ENCODE measurements around the gene CTIF.

CTIF gene

DNA sequence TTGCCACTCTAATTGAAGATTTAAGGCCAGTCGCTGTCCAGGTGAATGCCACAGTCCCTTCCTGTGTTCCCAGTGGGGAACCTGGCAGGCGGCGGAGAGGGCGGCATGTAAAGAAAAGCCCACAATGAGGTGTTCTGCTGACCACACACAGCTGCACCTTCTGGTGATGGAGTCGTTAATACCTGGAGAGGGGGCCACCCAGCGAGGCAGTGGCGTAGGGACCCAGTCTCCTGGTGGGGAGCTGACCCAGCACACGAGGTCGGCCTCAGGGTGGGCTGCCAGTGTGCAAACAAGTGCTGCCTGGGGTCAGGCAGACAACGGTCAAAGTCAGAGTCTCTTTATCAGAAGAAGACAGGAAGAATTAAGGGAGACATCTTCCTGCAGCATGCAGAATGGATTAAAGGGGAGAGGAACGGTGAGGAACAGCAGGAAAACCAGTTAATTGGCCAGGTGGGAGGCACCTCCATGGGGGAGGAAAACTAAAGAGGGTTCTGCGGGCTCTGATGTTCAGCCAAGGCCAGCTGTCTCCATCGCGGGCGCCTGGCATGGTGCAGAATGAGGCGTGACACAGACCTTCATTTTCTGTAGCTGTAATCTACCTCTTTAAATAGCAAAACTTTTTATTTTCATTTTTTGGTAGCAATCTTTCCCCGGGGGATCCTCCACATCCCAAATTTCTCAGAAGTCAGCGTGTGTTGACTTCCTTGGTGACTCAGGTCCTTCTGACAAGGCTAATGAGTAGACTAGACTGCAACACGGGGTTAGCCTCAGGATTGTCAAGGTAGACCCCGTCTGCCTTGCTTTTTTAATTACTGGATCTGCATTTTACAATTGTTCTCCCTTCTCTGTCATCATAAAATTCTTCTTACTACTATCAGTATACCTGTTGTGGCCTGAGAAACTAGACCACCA is 333.7 kb downstream of the CTIF start:
- WGBS = 85% methylated on average over 20 of the region's 20 CpGs
- peak overlapping the region; percentile 12 for H2BK15ac ChIP-seq (ENCODE audit: low read depth, poor library complexity, severe bottlenecking)

GRCh38 chr18:48874233-48874632 is 335.4 kb downstream of the CTIF start:
- Histone ChIP-seq H2BK15ac (ENCODE audit: low read depth, poor library complexity, severe bottlenecking) (peak overlapping the region; percentile 92), H3K4me2 (ENCODE audit: low read length, poor library complexity, severe bottlenecking) (no peak overlapping the region), H3K9ac (ENCODE audit: low read length) (no peak overlapping the region), H2BK120ac (ENCODE audit: low read depth, low read length) (no peak overlapping the region), H3K18ac (ENCODE audit: low read depth in 1 of 2, low read length in 2 of 2) (peak overlapping the region; percentile 23 to 68), H3K36me3 (ENCODE audit: control insufficient read depth in 1 of 2, insufficient read depth in 2 of 2, low read depth in 1 of 2, low read length in 2 of 2) (no peaks in the 10 kb centered on the region), H2AFZ (ENCODE audit: low read depth, low read length) (no peak overlapping the region), H2BK5ac (ENCODE audit: low read depth, low read length, poor library complexity, severe bottlenecking) (no peak overlapping the region), H2BK12ac (ENCODE audit: low read length in 2 of 2) (peak overlapping the region; percentile 70 to 96), H3K79me1 (replicated peaks; ENCODE audit: low read length, poor library complexity, severe bottlenecking) (peaks cover 1% of the 10 kb centered on the region), H3K4me3 (ENCODE audit: insufficient read depth in 1 of 2, low read depth in 1 of 2, low read length in 2 of 2) (no peak overlapping the region), H3K27me3 (ENCODE audit: control insufficient read depth in 1 of 2, insufficient read depth in 1 of 2, low read length in 2 of 2) (no peaks in the 10 kb centered on the region), H3K23ac (ENCODE audit: low read length in 2 of 2) (no peak overlapping the region), H2AK5ac (ENCODE audit: low read length, severe bottlenecking) (peak overlapping the region; percentile 96), H3K4ac (ENCODE audit: low read depth in 1 of 2, low read length in 2 of 2) (peak overlapping the region in 1 of 2 experiments; percentile 60), H3K4me1 (ENCODE audit: control insufficient read depth, insufficient read depth, low read depth, low read length) (peaks cover 52% of the 10 kb centered on the region), H3K14ac (ENCODE audit: low read length in 2 of 2) (no peak overlapping the region), H4K8ac (ENCODE audit: low read length) (no peak overlapping the region), H3K9me3 (ENCODE audit: control insufficient read depth, low read length) (no peaks in the 10 kb centered on the region), H4K91ac (ENCODE audit: low read length) (no peak overlapping the region), H3K27ac (ENCODE audit: low read length, poor library complexity, severe bottlenecking) (no peak overlapping the region)
- DNase-seq = no peak
- WGBS = 78% methylated on average over 5 of the region's 5 CpGs

More for the DNA sequence above, 333.7 kb downstream of the CTIF start:
- H2AFZ ChIP-seq (ENCODE audit: low read depth, low read length) = no peak overlapping the region
- H2BK120ac ChIP-seq (ENCODE audit: low read depth, low read length) = peak overlapping the region; percentile 74
- DNase-seq = no peak
- H3K36me3 ChIP-seq (ENCODE audit: control insufficient read depth in 1 of 2, insufficient read depth in 2 of 2, low read depth in 1 of 2, low read length in 2 of 2) = no peaks in the 10 kb centered on the region
- H3K9ac ChIP-seq (ENCODE audit: low read length) = peak overlapping the region; percentile 72
- H3K4me3 ChIP-seq (ENCODE audit: insufficient read depth in 1 of 2, low read depth in 1 of 2, low read length in 2 of 2) = peak overlapping the region in 1 of 2 experiments; percentile 46
- peaks cover 1% of the 10 kb centered on the region for H3K79me1 ChIP-seq (replicated peaks; ENCODE audit: low read length, poor library complexity, severe bottlenecking)
- H3K18ac ChIP-seq (ENCODE audit: low read depth in 1 of 2, low read length in 2 of 2) = peak overlapping the region; percentile 61 to 82
- peaks cover 46% of the 10 kb centered on the region for H3K4me1 ChIP-seq (ENCODE audit: control insufficient read depth, insufficient read depth, low read depth, low read length)
- H3K14ac ChIP-seq (ENCODE audit: low read length in 2 of 2) = no peak overlapping the region
- H2AK5ac ChIP-seq (ENCODE audit: low read length, severe bottlenecking) = peak overlapping the region; percentile 92
- no peak overlapping the region for H3K23ac ChIP-seq (ENCODE audit: low read length in 2 of 2)
- H4K91ac ChIP-seq (ENCODE audit: low read length) = peak overlapping the region; percentile 44
- peak overlapping the region; percentile 59 for H2BK5ac ChIP-seq (ENCODE audit: low read depth, low read length, poor library complexity, severe bottlenecking)
- H4K8ac ChIP-seq (ENCODE audit: low read length) = no peak overlapping the region
- peak overlapping the region; percentile 20 to 86 for H3K4ac ChIP-seq (ENCODE audit: low read depth in 1 of 2, low read length in 2 of 2)
- no peak overlapping the region for H3K4me2 ChIP-seq (ENCODE audit: low read length, poor library complexity, severe bottlenecking)
- H3K27me3 ChIP-seq (ENCODE audit: control insufficient read depth in 1 of 2, insufficient read depth in 1 of 2, low read length in 2 of 2) = no peaks in the 10 kb centered on the region
- peak overlapping the region; percentile 78 for H3K27ac ChIP-seq (ENCODE audit: low read length, poor library complexity, severe bottlenecking)
- peak overlapping the region; percentile 90 to 93 for H2BK12ac ChIP-seq (ENCODE audit: low read length in 2 of 2)
- H3K9me3 ChIP-seq (ENCODE audit: control insufficient read depth, low read length) = no peaks in the 10 kb centered on the region

GRCh38 chr18:48874701-48875162 is 335.9 kb downstream of the CTIF start:
- Histone ChIP-seq H2BK120ac (ENCODE audit: low read depth, low read length) (no peak overlapping the region), H2AFZ (ENCODE audit: low read depth, low read length) (no peak overlapping the region), H3K9ac (ENCODE audit: low read length) (no peak overlapping the region), H3K18ac (ENCODE audit: low read depth in 1 of 2, low read length in 2 of 2) (peak overlapping the region; percentile 11 to 37), H2BK12ac (ENCODE audit: low read length in 2 of 2) (peak overlapping the region; percentile 70 to 96), H3K4me3 (ENCODE audit: insufficient read depth in 1 of 2, low read depth in 1 of 2, low read length in 2 of 2) (no peak overlapping the region), H3K36me3 (ENCODE audit: control insufficient read depth in 1 of 2, insufficient read depth in 2 of 2, low read depth in 1 of 2, low read length in 2 of 2) (no peaks in the 10 kb centered on the region), H2AK5ac (ENCODE audit: low read length, severe bottlenecking) (peak overlapping the region; percentile 96), H3K4me1 (ENCODE audit: control insufficient read depth, insufficient read depth, low read depth, low read length) (peaks cover 49% of the 10 kb centered on the region), H2BK15ac (ENCODE audit: low read depth, poor library complexity, severe bottlenecking) (no peak overlapping the region), H3K9me3 (ENCODE audit: control insufficient read depth, low read length) (no peaks in the 10 kb centered on the region), H4K91ac (ENCODE audit: low read length) (no peak overlapping the region), H4K8ac (ENCODE audit: low read length) (no peak overlapping the region), H3K4ac (ENCODE audit: low read depth in 1 of 2, low read length in 2 of 2) (peak overlapping the region in 1 of 2 experiments; percentile 32), H3K23ac (ENCODE audit: low read length in 2 of 2) (no peak overlapping the region), H2BK5ac (ENCODE audit: low read depth, low read length, poor library complexity, severe bottlenecking) (no peak overlapping the region), H3K27me3 (ENCODE audit: control insufficient read depth in 1 of 2, insufficient read depth in 1 of 2, low read length in 2 of 2) (no peaks in the 10 kb centered on the region), H3K79me1 (replicated peaks; ENCODE audit: low read length, poor library complexity, severe bottlenecking) (peaks cover 1% of the 10 kb centered on the region), H3K14ac (ENCODE audit: low read length in 2 of 2) (no peak overlapping the region), H3K4me2 (ENCODE audit: low read length, poor library complexity, severe bottlenecking) (no peak overlapping the region), H3K27ac (ENCODE audit: low read length, poor library complexity, severe bottlenecking) (no peak overlapping the region)
- DNase-seq = no peak
- 98% methylated on average over 15 of the region's 15 CpGs for WGBS

DNA sequence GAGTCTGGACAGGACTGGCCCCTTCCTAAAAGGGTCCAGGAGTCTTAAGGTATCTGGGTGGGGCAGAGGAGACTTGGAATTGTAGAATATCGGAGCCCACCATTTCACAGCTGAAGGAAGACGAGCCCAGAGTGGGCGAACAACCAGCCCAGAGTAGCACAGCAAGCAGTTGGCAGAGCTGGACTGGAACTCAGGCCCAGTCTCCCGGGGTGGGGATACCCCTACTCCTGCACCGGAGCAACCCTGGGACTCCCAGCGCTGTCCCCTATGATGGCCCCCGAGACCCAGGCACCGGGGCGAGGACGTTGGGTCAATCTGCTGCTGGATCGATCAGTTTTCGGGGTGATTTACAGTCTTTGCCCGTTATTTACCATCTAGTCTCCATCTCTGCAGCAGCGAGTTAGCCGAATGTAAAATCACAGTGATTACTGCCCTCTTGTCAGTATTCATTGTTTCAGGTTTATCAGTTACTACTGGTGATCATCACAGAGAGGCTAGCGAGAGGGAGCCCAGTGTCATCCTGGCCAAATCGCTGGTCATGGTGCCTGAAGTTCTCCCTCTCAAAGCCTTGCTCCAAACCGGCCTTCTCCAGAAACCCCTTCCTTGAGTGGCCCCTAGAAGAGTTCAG is 336.6 kb downstream of the CTIF start:
- WGBS = 97% methylated on average over 18 of the region's 18 CpGs
- H3K9ac ChIP-seq (ENCODE audit: low read length) = no peak overlapping the region

More for the DNA sequence above, 336.6 kb downstream of the CTIF start:
- Histone ChIP-seq H3K4ac (ENCODE audit: low read depth in 1 of 2, low read length in 2 of 2) (peak overlapping the region; percentile 38 to 48), H3K27ac (ENCODE audit: low read length, poor library complexity, severe bottlenecking) (no peak overlapping the region), H2AK5ac (ENCODE audit: low read length, severe bottlenecking) (peak overlapping the region; percentile 96), H3K4me1 (ENCODE audit: control insufficient read depth, insufficient read depth, low read depth, low read length) (peaks cover 48% of the 10 kb centered on the region), H2BK15ac (ENCODE audit: low read depth, poor library complexity, severe bottlenecking) (peak overlapping the region; percentile 45), H3K27me3 (ENCODE audit: control insufficient read depth in 1 of 2, insufficient read depth in 1 of 2, low read length in 2 of 2) (no peaks in the 10 kb centered on the region), H2BK12ac (ENCODE audit: low read length in 2 of 2) (peak overlapping the region; percentile 11 to 95), H4K8ac (ENCODE audit: low read length) (no peak overlapping the region), H2BK120ac (ENCODE audit: low read depth, low read length) (no peak overlapping the region), H2AFZ (ENCODE audit: low read depth, low read length) (no peak overlapping the region), H3K4me2 (ENCODE audit: low read length, poor library complexity, severe bottlenecking) (no peak overlapping the region), H3K23ac (ENCODE audit: low read length in 2 of 2) (no peak overlapping the region), H3K9me3 (ENCODE audit: control insufficient read depth, low read length) (no peaks in the 10 kb centered on the region), H3K18ac (ENCODE audit: low read depth in 1 of 2, low read length in 2 of 2) (peak overlapping the region in 1 of 2 experiments; percentile 14), H3K4me3 (ENCODE audit: insufficient read depth in 1 of 2, low read depth in 1 of 2, low read length in 2 of 2) (no peak overlapping the region), H4K91ac (ENCODE audit: low read length) (peak overlapping the region; percentile 19), H3K14ac (ENCODE audit: low read length in 2 of 2) (no peak overlapping the region), H3K36me3 (ENCODE audit: control insufficient read depth in 1 of 2, insufficient read depth in 2 of 2, low read depth in 1 of 2, low read length in 2 of 2) (no peaks in the 10 kb centered on the region), H2BK5ac (ENCODE audit: low read depth, low read length, poor library complexity, severe bottlenecking) (no peak overlapping the region), H3K79me1 (replicated peaks; ENCODE audit: low read length, poor library complexity, severe bottlenecking) (peaks cover 1% of the 10 kb centered on the region)
- no peak for DNase-seq

Measured in mesenchymal stem cell (in vitro differentiated cells and primary cell).